ENCODE data around the gene UBE3B.

UBE3B gene

DNA sequence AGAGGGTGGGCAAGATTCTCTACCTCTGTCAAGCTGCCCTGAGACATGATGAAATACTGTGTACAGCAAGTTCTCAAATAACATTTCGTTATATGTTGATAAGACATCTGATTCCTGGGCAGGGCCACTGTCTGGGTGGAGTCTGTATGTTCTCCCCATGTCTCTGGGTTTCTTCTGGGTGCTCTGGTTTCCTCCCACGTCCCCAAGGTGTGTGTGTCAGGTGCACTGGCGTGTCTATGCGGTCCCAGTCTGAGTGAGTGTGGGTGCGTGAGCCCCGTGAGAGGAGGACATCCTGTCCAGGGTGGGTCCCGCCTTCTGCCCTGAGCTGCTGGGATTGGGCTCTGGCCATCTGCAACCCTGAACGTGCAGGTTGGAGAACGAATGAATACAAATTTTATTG, 30.0 kb upstream of the UBE3B start:
- H3K4me3 ChIP-seq (ENCODE audit: low read length) = no peak overlapping the region
- no peak for DNase-seq (ENCODE audit: low read depth, low spot score)

DNA sequence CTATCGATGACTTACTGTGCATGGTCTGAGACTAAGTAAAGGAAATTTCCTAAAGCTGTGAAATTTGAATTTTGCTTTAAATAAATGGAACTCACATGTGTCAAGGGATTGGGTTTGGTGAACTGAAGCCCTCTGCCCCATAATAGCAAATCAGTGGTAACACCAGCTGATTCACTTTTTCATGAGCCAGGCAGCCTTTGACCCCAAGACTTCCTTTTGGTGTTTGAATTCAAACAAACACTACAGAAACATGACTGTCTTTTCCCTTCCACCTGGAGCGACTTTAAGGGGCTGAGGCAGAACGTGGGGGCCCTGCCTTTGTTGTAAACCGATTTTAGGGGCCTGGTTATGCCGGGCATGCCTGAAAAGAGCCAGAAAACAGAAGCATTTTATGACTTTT, 29.2 kb upstream of the UBE3B start:
- DNase-seq (ENCODE audit: low read depth, low spot score) = no peak
- H3K4me3 ChIP-seq (ENCODE audit: low read length) = no peak overlapping the region

DNA sequence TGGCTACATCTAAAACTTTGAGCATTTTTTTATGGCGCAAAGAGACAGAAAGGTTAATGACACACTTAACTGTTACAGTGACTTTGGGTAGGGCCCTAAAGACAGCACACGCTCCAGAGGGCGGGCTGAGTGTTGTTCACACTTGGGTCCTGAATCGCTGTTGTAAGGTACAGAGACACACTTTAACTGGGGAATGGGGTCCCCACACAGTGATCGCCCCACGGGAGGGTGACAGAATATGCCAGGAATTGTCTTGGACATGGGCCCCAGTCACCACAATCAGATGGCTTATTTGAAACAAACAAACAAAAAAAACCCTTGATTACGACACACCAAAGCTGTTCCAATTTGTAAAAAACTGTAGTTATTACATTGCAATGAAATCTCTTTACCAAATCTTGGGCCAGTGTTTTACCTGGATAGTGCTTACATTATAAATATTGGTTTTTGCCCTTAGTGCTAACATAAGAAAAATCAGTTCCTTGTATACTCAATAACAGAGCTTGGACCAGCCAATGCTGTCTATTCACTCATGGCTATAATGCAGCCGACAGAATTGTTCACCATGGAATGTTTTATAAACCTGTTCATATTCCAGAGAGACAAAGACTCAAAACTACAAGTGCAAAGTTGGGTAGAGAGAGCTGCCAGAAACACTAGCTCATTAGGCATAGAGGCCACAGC, 28.6 kb upstream of the UBE3B start:
- no peak overlapping the region for H3K4me3 ChIP-seq (ENCODE audit: low read length)
- no peak for DNase-seq (ENCODE audit: low read depth, low spot score)

DNA sequence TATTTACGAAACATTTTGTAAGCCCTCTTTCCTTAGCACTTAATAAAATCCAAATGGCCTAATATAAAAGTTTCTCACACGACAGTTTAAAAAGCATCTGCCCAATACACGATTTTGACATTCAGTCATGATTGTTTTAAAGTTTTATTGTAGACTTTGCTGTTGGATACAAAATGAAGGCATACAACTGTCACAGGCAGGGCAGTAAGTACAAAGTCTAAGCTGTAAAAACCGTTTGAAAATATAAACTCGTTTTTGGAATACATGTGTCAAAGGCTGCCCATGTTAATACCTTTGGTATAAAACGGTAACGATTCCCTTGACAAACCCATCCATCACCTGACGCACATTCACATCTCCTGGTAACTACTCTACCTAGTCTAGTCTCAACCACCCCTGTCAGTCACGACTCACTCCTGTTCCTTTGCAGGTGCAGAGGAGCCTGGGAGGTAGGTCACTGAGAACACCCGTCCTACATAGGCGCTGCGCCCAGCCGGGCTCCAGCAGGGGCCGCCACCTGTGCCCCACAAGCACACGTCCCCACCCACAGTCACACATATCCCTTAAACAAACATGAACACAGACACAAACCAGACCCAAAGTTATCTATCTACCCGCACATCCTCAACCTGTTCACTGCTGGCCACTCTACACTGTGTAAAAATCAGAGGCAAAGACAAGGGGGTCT, 27.4 kb upstream of the UBE3B start:
- H3K4me3 ChIP-seq (ENCODE audit: low read length) = no peak overlapping the region
- DNase-seq (ENCODE audit: low read depth, low spot score) = no peak

DNA sequence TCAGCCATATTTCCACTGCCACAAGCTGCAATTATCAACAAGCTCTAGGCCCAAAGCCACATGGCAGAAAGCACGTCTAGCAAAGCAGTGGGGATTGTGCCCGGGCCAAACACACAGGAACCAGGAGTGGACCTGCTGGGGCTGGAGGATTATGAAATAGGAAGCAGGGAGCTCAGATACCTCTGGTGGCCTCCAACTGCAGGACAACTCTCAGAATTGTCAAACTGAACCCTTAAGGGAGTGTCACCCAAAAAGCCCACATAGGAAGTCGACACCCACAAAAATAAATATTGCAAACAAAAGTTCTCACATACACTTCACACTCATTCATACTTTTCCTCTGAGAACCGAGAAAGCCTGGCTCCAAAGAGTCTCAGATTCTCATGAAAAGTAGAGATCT, 26.5 kb upstream of the UBE3B start:
- H3K4me3 ChIP-seq (ENCODE audit: low read length) = no peak overlapping the region
- no peak for DNase-seq (ENCODE audit: low read depth, low spot score)

DNA sequence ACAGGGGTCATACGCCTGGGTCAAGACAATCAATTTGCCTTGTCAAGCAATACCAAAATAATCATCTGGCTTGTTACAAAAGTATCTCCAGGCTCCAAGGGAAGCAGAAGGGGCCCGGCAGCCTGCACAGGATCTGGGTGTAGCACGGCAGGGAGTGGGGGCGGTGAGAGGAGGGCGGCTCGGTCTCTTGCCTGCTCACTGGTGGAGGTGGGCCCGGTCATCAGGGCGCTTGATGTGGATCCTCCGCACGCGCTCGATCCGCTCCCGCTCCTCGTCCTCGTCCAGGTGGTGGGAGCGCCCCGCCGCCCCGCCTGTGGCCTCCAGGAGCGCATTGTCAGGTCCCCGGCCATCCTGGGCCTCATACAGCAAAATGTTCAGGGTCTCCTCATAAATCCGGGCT, 26.0 kb upstream of the UBE3B start:
- no peak for DNase-seq (ENCODE audit: low read depth, low spot score)
- H3K4me3 ChIP-seq (ENCODE audit: low read length) = no peak overlapping the region

DNA sequence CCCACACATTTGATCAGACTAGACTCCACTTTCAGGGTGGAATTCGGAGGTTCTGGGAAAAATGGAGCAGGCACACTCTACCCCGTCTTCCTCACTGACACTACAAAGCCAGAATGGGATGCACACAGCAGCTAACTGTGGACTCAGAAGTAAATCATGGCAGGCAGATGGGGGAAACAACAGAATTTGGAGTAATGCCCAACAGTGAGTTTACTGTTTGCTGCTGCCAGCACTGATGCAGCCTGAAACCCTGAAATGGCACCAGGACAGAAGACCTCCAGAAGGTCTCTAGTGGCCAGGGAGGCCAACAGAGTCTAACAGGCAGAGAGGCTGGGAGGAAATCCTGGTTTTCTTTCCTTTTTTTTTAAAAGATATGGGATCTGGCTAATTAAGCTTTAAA, 24.9 kb upstream of the UBE3B start:
- DNase-seq (ENCODE audit: low read depth, low spot score) = no peak

DNA sequence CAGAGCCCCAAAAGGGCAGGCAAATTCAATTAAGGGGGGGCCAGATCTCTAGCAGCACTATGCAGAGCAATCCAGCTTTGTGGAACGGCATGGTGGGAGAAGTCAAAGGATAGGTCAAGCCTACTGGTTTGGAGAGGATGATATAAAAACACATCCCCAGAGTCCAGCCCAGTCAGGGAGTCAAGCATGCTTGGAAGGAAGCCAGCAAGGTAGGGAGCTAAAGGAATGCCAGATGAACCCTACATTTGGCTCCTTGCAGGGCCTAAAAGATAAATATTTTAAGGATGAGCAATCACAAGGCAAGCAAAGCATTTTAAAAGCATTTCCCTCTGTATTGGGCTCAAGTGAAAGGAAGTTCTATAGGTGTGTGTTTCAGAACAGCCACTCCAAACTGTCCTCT, 21.7 kb upstream of the UBE3B start:
- DNase-seq (ENCODE audit: low read depth, low spot score) = no peak
- no peak overlapping the region for H3K4me3 ChIP-seq (ENCODE audit: low read length)

More for the DNA sequence above, 24.9 kb upstream of the UBE3B start:
- no peak overlapping the region for H3K4me3 ChIP-seq (ENCODE audit: low read length)

DNA sequence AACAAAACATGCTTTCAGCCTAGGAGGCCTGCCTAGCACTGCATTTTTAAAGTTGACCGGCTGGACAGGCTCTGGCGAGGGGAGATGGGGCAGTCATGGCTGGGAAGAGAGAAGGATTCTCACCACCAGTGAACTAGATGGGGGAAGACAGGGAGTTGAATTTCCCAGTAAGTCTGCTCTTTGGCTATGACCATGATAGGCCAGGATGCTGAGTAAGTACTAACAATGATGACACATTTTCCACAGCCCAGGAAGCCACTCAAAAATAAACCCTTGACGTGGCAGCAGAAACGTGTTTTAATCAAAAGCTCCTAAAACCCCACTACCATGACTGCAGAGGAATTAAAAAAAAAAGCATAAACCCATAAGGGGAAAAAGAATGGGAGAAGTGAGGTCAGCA, 19.3 kb upstream of the UBE3B start:
- no peak for DNase-seq (ENCODE audit: low read depth, low spot score)
- no peak overlapping the region for H3K4me3 ChIP-seq (ENCODE audit: low read length)

DNA sequence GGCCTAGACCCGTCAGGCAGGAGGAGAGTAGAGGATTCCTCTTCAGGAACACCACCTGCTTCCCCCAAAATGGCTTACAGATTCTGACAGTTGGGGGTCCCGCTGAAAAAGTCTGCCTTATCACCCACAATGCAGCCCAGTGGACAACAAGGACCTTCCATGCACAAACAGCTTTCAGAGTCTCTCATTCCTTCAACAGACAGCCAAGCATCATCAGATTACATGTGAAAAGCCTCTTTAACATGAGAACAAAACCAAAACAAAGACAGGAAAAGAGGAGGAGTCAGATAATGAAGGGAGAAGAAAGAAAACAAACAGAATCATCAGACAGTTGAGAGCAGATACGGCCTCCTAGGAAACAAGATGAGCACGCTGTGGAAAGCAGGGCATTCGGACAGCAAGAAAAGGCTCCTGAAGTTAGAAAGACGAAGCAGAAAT, 18.6 kb upstream of the UBE3B start:
- H3K4me3 ChIP-seq (ENCODE audit: low read length) = no peak overlapping the region
- no peak for DNase-seq (ENCODE audit: low read depth, low spot score)

DNA sequence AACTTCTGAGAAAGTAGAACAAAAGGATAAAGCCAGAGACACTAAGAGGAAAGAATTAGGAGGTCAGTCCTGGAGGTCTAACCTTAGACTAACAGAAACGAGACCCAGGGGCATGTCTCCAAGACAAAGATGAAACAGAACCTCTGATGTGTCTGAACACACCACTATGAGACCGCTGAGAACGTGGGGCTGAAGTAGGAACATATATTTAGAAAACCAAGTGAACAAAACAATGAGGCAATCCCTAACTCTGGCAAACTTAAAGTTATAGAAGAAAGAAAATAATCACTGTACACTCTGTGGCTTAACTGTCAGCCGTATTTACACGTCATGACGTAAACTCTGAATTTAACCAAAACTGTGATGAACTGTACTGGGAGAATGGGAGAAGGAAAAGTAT, 18.2 kb upstream of the UBE3B start:
- H3K4me3 ChIP-seq (ENCODE audit: low read length) = no peak overlapping the region
- DNase-seq (ENCODE audit: low read depth, low spot score) = no peak

DNA sequence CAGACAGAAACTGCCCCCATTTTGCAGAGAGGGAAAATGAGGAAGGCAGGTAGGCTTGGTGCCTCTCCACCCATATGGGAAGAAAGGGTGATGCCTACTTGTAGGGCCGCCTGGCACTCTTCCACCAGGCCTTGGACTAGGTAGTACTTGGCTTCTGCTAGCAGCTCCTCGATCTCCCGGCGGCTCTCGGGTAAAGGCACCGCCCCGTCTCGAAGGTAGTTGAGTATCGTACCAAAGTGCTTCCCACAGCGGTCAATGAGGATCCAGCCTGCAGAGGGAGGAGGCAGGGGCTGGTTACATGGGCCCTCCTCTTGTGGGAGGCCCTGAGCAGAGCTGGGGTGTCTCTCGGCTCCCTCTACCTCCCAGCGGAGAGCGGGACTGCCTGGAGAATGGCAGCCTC, 16.9 kb upstream of the UBE3B start:
- H3K4me3 ChIP-seq (ENCODE audit: low read length) = no peak overlapping the region

DNA sequence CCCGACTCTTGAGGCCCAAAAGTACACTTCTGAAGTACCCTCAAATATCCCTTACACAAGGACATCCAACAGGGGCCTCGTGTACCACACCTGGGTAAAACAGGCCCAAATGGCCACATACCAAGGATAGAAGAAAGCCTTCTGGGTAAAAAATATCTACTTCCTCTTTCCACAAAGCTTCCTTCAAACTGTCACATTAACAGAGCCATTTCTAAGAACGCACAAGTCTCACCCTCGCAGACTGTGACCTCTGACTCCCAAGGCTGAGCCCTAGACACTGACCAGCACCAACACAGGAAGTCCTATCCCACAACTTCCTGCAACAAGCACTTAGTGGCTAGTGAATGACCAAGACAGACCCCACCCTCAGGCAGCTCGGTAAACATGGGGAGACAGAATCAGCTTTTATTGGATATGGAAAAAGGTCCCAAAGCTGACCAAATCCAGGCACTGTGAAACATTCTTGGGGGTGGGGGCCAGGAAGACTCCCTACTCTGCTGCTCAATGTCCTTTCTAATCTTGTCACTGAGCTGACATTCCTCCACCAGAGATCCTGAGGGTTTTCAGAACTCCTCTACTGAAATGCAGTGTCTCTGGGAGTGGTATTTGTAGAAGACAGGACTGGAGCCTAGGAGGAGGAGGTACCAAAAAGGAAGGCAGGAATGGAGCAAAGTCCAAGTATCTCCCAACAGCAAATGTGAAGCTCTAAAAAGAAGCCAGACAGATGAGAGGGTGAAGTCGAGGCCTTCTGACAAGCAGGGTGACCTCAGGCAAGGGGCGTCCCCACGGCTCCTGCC, 16.2 kb upstream of the UBE3B start:
- no peak overlapping the region for H3K4me3 ChIP-seq (ENCODE audit: low read length)
- no peak for DNase-seq (ENCODE audit: low read depth, low spot score)

More for the DNA sequence above, 16.9 kb upstream of the UBE3B start:
- DNase-seq (ENCODE audit: low read depth, low spot score) = no peak

DNA sequence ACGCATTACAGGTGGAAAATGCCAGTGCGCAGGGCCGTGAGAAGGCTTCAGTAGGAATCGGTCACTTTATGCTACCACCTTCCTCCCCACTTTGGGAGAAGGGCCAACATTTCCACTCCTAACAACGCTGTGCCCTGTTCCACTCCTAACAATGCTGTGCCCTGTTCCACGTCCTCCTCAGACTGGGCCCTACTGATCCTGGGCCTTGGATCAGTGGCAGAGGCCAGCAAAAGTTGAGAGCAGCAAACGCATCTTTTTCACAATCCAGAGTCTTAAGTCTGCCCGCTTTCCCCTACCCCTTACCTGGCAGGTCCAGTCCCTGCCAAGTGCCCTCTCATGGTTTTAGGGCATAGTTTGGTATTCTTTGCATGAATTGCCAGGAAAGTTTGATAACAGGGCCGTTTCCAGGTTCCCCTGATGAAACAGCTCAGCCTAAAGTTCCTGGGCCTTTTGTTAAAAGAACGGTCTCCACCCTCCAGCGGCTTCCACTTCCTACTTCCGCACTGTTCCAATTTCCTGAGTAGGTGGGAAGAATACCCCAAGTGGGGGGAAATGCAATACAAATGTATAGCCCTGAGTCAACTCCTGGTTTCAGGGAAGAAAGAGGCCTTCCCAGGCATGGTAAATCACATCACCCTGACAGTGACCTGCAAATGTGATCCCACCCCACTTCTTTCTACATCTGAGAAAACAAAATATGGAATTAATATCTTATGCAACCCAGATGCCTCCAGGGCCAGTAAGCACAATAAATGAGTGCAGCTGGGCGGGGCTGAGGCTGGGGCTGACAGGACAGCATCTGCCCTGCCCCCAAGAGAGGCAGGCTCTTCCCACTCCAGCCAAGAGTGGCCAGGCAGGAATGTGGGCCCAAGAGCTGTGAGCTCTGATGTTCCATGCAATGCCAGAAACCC, 15.3 kb upstream of the UBE3B start:
- no peak overlapping the region for H3K4me3 ChIP-seq (ENCODE audit: low read length)
- no peak for DNase-seq (ENCODE audit: low read depth, low spot score)

DNA sequence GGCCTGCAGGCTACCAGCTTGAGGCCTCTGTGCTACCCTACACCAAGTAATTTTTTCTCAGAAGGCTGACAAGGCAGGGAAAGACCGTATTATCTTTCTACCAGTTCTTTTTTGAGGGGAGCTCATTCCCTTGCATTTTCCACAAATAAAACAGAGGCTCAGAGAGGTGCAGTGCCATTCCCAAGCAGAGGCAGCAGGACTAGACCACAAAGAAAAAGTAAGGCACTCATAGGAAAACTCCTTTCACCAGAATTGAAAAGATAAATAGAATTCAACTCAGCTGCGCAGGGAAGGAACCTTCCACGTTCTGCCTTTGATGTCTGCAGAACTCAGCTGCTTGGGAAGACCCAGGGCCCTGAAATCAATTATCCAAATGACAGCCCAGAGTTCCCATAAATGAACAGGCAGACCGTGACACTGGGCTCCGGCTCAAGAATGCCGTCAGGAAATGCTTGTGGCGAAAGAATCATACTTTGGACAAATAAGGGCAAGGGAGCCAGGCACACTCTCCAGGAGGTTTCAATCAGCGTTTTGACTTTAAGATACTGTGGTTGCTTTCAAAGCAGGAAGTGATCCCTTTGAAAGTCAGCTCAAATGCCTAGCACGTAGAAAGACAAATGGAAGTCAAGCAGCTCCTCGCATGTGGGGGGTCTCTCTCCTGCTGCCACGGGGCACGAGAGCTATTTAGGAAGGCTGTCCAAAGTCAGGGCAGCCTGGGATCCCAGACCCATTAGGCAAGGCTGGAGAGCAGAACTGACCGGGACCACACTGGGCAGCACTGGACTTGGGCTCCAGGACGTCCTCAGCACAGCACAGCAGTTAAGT, 14.4 kb upstream of the UBE3B start:
- H3K4me3 ChIP-seq (ENCODE audit: low read length) = peak overlapping the region; percentile 4
- DNase-seq (ENCODE audit: low read depth, low spot score) = peak; percentile 66

DNA sequence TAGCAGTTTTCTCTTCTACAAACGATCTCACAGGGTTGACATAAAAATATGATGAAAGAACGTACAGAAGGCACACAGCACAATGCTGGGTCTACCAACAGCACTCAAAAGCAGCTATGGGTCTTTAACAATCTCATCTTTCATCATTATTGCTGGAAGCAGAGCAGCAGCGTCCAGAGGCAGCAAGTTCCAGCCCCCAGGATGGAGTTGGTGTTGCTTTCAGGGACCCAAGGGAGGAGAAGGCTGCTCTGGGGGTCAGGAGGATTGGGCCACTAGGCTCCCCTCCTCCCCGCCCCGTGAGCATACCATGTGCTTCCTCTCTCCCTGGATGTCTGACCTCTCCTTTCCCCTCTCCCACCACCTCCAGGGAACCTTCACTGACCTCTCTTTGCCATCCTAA, 13.7 kb upstream of the UBE3B start:
- DNase-seq (ENCODE audit: low read depth, low spot score) = no peak

DNA sequence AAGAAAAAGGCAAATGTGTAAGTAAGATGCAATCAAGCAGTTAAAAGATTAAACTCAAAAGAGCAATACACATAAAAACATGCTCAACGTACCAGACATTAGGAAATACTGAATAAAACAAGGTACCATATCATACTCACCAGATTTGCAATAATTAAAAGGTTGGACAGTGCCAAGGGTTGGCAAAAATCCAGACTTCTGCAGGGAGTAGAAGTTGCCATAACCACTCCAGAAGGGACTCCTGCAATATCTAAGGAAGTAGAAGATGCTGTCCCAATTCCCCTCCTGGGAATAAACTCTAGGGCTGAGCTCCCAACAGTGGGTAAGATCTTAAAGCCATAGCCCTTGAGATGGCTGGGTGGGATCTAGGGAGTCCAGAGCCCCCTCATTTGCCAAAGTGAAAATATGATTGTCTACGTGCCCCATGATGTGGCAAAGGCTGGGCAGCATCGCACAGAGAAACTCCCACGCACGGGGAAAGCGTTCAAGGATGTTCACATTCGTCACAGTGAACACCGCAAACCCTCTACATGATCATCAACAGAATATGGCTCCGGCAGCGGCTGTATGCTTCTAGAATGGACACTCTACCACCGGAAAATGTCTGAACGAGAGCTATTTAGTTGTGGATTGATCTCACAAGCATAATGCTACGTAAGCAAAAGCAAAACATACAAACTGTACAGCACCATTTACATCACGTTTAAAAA, 12.6 kb upstream of the UBE3B start:
- no peak overlapping the region for H3K4me3 ChIP-seq (ENCODE audit: low read length)
- DNase-seq (ENCODE audit: low read depth, low spot score) = no peak

More for the DNA sequence above, 13.7 kb upstream of the UBE3B start:
- H3K4me3 ChIP-seq (ENCODE audit: low read length) = peak overlapping the region; percentile 4; the same call in 1 of the 2 replicates

DNA sequence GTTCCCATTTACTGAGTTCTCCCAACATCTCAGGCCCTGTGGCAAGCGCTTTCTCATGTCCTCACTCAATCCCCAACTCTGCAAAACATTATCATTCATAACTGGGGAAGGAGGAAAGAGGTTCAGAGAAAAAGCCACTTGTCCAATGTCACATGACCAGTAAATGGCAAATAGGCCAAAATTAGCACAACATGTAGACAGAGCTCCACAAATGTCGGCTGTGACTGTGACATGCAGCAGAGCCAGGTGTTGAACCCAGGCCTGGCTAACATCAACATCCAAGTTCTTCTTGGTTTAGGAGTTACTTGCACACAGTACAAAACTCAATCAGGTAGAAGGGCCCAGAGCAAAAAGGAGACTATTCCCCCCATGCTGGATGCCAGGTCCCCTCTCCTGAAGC, 11.1 kb upstream of the UBE3B start:
- DNase-seq (ENCODE audit: low read depth, low spot score) = no peak
- H3K4me3 ChIP-seq (ENCODE audit: low read length) = no peak overlapping the region
